Neuronal stem cell (in vitro differentiated cells): ENCODE data around the gene EPHA2.
"Not testable (repeated sequence)": the region's sequence is repeated elsewhere in the genome, so short reads cannot be mapped to it uniquely, and the experiment has no call there.

Experiments used
- DNase-seq: peaks from one replicate; pipeline ENCODE4 v3.0.0-alpha.2; 2013; ENCODE audit warnings: low spot score
- H2AFZ ChIP-seq: one replicate; pipeline ENCODE4 v1.6.1; 2013; ENCODE audit warnings: mild to moderate bottlenecking, low read length, inconsistent platforms
- H2AK5ac ChIP-seq: 2 replicates; pipeline ENCODE4 v1.6.1; 2013; ENCODE audit warnings: low read depth, mild to moderate bottlenecking, inconsistent platforms, low read length, moderate library complexity, mixed read lengths
- H2BK120ac ChIP-seq: 2 replicates; pipeline ENCODE4 v1.6.1; 2013; ENCODE audit warnings: low read depth, mild to moderate bottlenecking, inconsistent platforms, low read length, moderate library complexity, mixed read lengths
- H2BK12ac ChIP-seq: one replicate; pipeline ENCODE4 v1.6.1; 2013; ENCODE audit warnings: low read length, inconsistent platforms
- H2BK15ac ChIP-seq: 2 replicates; pipeline ENCODE4 v1.6.1; 2013; ENCODE audit warnings: mild to moderate bottlenecking, low read length, inconsistent platforms, mixed read lengths
- H2BK5ac ChIP-seq: one replicate; pipeline ENCODE4 v1.6.1; 2013; ENCODE audit warnings: inconsistent platforms, mild to moderate bottlenecking, low read length, moderate library complexity
- H3K14ac ChIP-seq: one replicate; pipeline ENCODE4 v1.6.1; 2013; ENCODE audit warnings: low read length, inconsistent platforms
- H3K18ac ChIP-seq: 2 replicates; pipeline ENCODE4 v1.6.1; 2013; ENCODE audit warnings: low read length, inconsistent platforms
- H3K23ac ChIP-seq: 2 replicates; pipeline ENCODE4 v1.6.1; 2013; ENCODE audit warnings: low read depth, mild to moderate bottlenecking, mixed read lengths, low read length, inconsistent platforms; ENCODE audit not compliant: poor library complexity
- H3K27ac ChIP-seq: replicated peaks from 3 replicates; pipeline ENCODE4 v1.5.1; 2013; ENCODE audit warnings: low read length, inconsistent platforms
- H3K27me3 ChIP-seq, 3 experiments: 2 replicates each; pipeline ENCODE4 v1.6.1; 2013; ENCODE audit warnings: low read length in 3 of 3, mild to moderate bottlenecking in 2 of 3, inconsistent platforms in 1 of 3, low read depth in 1 of 3, mixed read lengths in 1 of 3, moderate library complexity in 1 of 3; ENCODE audit not compliant: control insufficient read depth in 3 of 3, insufficient read depth in 3 of 3
- H3K36me3 ChIP-seq, 2 donors: replicated peaks in 1 of 2; 2 replicates each; pipeline ENCODE4 v1.6.1; 2013; ENCODE audit warnings: low read length in 2 of 2; ENCODE audit not compliant: control insufficient read depth in 2 of 2, insufficient read depth in 2 of 2
- H3K4ac ChIP-seq: 2 replicates; pipeline ENCODE4 v1.6.1; 2013; ENCODE audit warnings: inconsistent platforms, mild to moderate bottlenecking, low read length, moderate library complexity
- H3K4me1 ChIP-seq, 2 donors: 1 replicate in 1 of 2; 2 replicates in 1 of 2; pipeline ENCODE4 v1.6.1; 2013; ENCODE audit warnings: low read length in 2 of 2, low read depth in 1 of 2; ENCODE audit not compliant: control insufficient read depth in 2 of 2, insufficient read depth in 1 of 2
- H3K4me2 ChIP-seq: one replicate; pipeline ENCODE4 v1.6.1; 2013; ENCODE audit warnings: mild to moderate bottlenecking, low read length, inconsistent platforms; ENCODE audit not compliant: insufficient read depth, poor library complexity, severe bottlenecking
- H3K4me3 ChIP-seq, 2 donors: 2 replicates each; pipeline ENCODE4 v1.5.1; 2013; ENCODE audit warnings: low read length in 2 of 2, mild to moderate bottlenecking in 2 of 2, inconsistent platforms in 1 of 2, moderate library complexity in 1 of 2
- H3K79me1 ChIP-seq: one replicate; pipeline ENCODE4 v1.6.1; 2013; ENCODE audit warnings: low read depth, mild to moderate bottlenecking, inconsistent platforms, low read length, moderate library complexity
- H3K9ac ChIP-seq: one replicate; pipeline ENCODE4 v1.6.1; 2013; ENCODE audit warnings: mild to moderate bottlenecking, low read depth, low read length, inconsistent platforms; ENCODE audit not compliant: poor library complexity
- H3K9me3 ChIP-seq, 2 donors: replicated peaks in 1 of 2; 2 replicates each; pipeline versions ENCODE3 to v1.6.1; 2013; ENCODE audit warnings: low read length in 2 of 2, mild to moderate bottlenecking in 2 of 2, inconsistent platforms in 1 of 2, low read depth in 1 of 2, mixed read lengths in 1 of 2, moderate library complexity in 1 of 2; ENCODE audit not compliant: control insufficient read depth in 2 of 2, insufficient read depth in 1 of 2
- H4K8ac ChIP-seq: one replicate; pipeline ENCODE4 v1.6.1; 2013; ENCODE audit warnings: low read depth, mild to moderate bottlenecking, inconsistent platforms, low read length, moderate library complexity
- H4K91ac ChIP-seq: one replicate; pipeline ENCODE4 v1.6.1; 2013; ENCODE audit warnings: low read length, low read depth, mild to moderate bottlenecking, inconsistent platforms; ENCODE audit not compliant: poor library complexity
- WGBS, 2 donors: extraction: QIAGEN DNeasy Blood & Tissue Kit; methylation state at CpG; one replicate each; pipeline ENCODE4 v1.1.7; 2013; ENCODE audit warnings: missing lambda C conversion rate in 2 of 2, mixed read lengths in 1 of 2; ENCODE audit not compliant: insufficient read length in 2 of 2, insufficient replicate concordance in 1 of 2; ENCODE audit errors: extremely low coverage in 2 of 2; 5-methylcytosine and 5-hydroxymethylcytosine counted together

EPHA2 gene

DNA sequence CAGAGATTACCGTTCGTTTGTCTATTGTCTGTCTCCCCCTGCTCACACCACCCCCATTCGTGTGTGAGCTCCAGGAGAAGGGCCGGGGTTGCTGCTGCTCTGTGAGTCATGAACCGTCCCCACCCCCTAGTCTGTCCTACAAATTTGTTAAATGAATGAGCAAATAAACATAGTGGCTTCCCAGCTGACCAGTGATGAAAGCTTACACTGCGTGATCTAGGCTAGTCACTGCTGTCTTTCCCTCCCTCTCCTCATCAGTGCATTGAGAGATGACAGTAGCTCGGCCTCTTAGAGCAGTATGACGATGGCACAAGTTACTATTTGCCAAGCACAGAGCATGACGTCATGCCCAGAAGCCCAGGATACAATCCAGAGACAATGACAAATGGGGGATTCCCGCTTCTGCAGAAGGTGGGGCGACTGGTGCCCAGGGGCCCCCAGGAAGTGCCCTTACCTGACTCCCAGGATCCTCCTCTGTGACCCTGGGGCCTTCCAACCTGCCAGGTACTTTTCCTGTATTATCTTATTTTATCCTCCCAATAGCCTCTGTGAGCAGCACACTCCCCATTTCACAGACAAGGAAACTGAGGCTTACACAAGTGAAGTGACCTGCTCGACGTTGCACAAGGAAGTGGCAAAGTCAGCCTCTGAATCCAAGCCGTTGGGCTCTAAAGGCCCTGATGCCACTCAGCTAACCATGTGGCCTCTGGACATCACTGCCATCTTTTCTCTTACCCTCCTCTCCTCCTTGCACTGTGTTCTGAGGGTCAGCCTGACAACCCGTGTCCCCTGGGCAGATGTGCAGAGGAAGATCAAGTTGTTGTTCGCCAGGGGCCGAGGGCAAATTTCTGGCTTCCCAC, 8.6 kb upstream of the EPHA2 start:
- Histone ChIP-seq H2BK15ac (no peak overlapping the region), H3K23ac (no peak overlapping the region), H3K9ac (no peak overlapping the region), H2BK12ac (no peak overlapping the region), H4K91ac (no peak overlapping the region), H3K4ac (no peak overlapping the region), H3K4me1 (peaks cover 20 to 27% of the 10 kb centered on the region in 2 donors), H3K36me3 (no peaks in the 10 kb centered on the region), H3K18ac (peak overlapping the region; percentile 21), H2BK5ac (no peak overlapping the region), H2BK120ac (no peak overlapping the region), H3K27me3 (no peaks in the 10 kb centered on the region), H3K9me3 (no peaks in the 10 kb centered on the region), H3K14ac (no peak overlapping the region), H3K79me1 (no peaks in the 10 kb centered on the region), H3K4me2 (no peak overlapping the region), H4K8ac (no peak overlapping the region), H2AFZ (peak overlapping the region; percentile 61), H3K4me3 (no peak overlapping the region), H3K27ac (peak overlapping the region; percentile 26), H2AK5ac (no peak overlapping the region)
- DNase-seq: no peak
- WGBS, 2 donors: no CpG with 5 or more reads among the region's 17 CpGs

GRCh38 chr1:16163608-16164212, 7.8 kb upstream of the EPHA2 start:
- not testable (repeated sequence) for H4K91ac ChIP-seq, H3K4ac ChIP-seq, H3K14ac ChIP-seq, H2BK15ac ChIP-seq, H3K27me3 ChIP-seq, H3K4me2 ChIP-seq, H2BK12ac ChIP-seq, H2BK120ac ChIP-seq, H3K23ac ChIP-seq, H3K18ac ChIP-seq, H3K9me3 ChIP-seq, H4K8ac ChIP-seq, H3K36me3 ChIP-seq, H3K9ac ChIP-seq, H3K4me3 ChIP-seq, H3K79me1 ChIP-seq, H2AK5ac ChIP-seq, H3K27ac ChIP-seq, DNase-seq, H2BK5ac ChIP-seq
- Histone ChIP-seq H2AFZ (peak overlapping the region; percentile 61), H3K4me1 (peaks cover 20 to 28% of the 10 kb centered on the region in 2 donors)
- WGBS, 2 donors: no CpG with 5 or more reads among the region's 12 CpGs

- H2BK15ac ChIP-seq: peak overlapping the region; percentile 53
- peak overlapping the region; percentile 1 for H2AK5ac ChIP-seq
- H3K27ac ChIP-seq: no peak overlapping the region
- no peaks in the 10 kb centered on the region for H3K36me3 ChIP-seq
- DNase-seq: peak; percentile 55
- no peak overlapping the region for H4K91ac ChIP-seq
- no peak overlapping the region for H3K14ac ChIP-seq
- H2BK12ac ChIP-seq: no peak overlapping the region
- peaks cover 0 to 2% of the 10 kb centered on the region in 2 donors for H3K9me3 ChIP-seq
- WGBS, 2 donors: no CpG with 5 or more reads among the region's 32 CpGs
- peak overlapping the region; percentile 26 for H3K4me2 ChIP-seq
- peaks cover 15 to 29% of the 10 kb centered on the region in 2 donors for H3K4me1 ChIP-seq
- H4K8ac ChIP-seq: no peak overlapping the region
- no peaks in the 10 kb centered on the region for H3K79me1 ChIP-seq
- H3K18ac ChIP-seq: peak overlapping the region; percentile 76
- peak overlapping the region; percentile 6 for H3K23ac ChIP-seq
- no peak overlapping the region for H3K9ac ChIP-seq
- no peak overlapping the region for H3K4ac ChIP-seq
- H3K4me3 ChIP-seq: no peak overlapping the region
- peak overlapping the region; percentile 2 for H2BK5ac ChIP-seq
- H3K27me3 ChIP-seq: no peaks in the 10 kb centered on the region
- no peak overlapping the region for H2AFZ ChIP-seq
- no peak overlapping the region for H2BK120ac ChIP-seq
Measured at GRCh38 chr1:16162163-16162822, 6.4 kb upstream of the EPHA2 start.

DNA sequence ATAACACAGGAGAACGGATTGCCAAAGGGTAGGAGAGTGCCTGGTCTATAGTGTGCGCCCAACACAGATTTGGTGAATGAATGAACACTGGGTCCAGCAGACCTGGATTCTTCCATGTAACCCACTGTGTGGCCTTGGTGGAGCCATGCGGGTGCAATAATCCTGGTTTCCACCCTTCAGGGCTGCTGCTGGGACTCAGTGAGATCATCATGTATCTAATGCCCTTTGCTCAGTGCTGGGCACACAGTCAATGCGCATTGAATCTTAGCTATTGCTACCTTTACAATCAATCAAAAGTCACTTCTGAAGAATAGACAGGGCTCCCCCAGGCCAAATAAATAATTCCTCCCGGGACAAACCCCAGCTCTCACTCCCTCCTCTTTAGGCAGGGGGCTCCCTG, 5.8 kb upstream of the EPHA2 start:
- H3K79me1 ChIP-seq: no peaks in the 10 kb centered on the region
- H3K4ac ChIP-seq: no peak overlapping the region
- H3K9ac ChIP-seq: peak overlapping the region; percentile 57
- peaks cover 0 to 2% of the 10 kb centered on the region in 2 donors for H3K9me3 ChIP-seq
- H3K4me3 ChIP-seq: no peak overlapping the region
- H3K27me3 ChIP-seq: no peaks in the 10 kb centered on the region
- no peak overlapping the region for H2AFZ ChIP-seq
- peak overlapping the region; percentile 1 for H2AK5ac ChIP-seq
- H4K91ac ChIP-seq: no peak overlapping the region
- H2BK5ac ChIP-seq: peak overlapping the region; percentile 2
- peak overlapping the region; percentile 79 for H2BK12ac ChIP-seq
- H3K36me3 ChIP-seq: no peaks in the 10 kb centered on the region
- no peak overlapping the region for H3K27ac ChIP-seq
- no peak overlapping the region for H3K4me2 ChIP-seq
- H3K14ac ChIP-seq: no peak overlapping the region
- H2BK15ac ChIP-seq: peak overlapping the region; percentile 53
- no peak overlapping the region for H4K8ac ChIP-seq
- peak overlapping the region; percentile 79 for H3K18ac ChIP-seq
- no peak overlapping the region for H3K23ac ChIP-seq
- no peak for DNase-seq
- no peak overlapping the region for H2BK120ac ChIP-seq
- peaks cover 19 to 33% of the 10 kb centered on the region in 2 donors for H3K4me1 ChIP-seq
- WGBS, 2 donors: no CpG with 5 or more reads among the region's 5 CpGs
